Liver (tissue), 9 donors: ENCODE measurements around the gene LYSMD2. TPM values are rescaled to one million over a fixed set of nuclear protein-coding genes. Genes with fewer than 3 reads are reported as not detected.

Experiments
- DNase-seq: peaks from one replicate; pipeline ENCODE4 v3.0.0-alpha.2; 2017; ENCODE audit warnings: low spot score
- H3K27ac ChIP-seq, 2 donors: one replicate each; pipeline ENCODE4 v1.7.0; 2013; ENCODE audit warnings: inconsistent platforms in 2 of 2, low read length in 2 of 2, control low read depth in 1 of 2, low read depth in 1 of 2, mild to moderate bottlenecking in 1 of 2
- H3K27me3 ChIP-seq, 4 donors: one replicate each; pipeline versions ENCODE4 v1.6.1 to v1.7.0; 2013; ENCODE audit warnings: low read length in 3 of 4, inconsistent platforms in 1 of 4, mild to moderate bottlenecking in 1 of 4, moderate library complexity in 1 of 4; ENCODE audit not compliant: control insufficient read depth in 4 of 4, insufficient read depth in 4 of 4
- H3K36me3 ChIP-seq, 4 donors: one replicate each; pipeline versions ENCODE4 v1.6.1 to v1.7.0; 2013; ENCODE audit warnings: low read length in 3 of 4, mild to moderate bottlenecking in 3 of 4, low read depth in 1 of 4, moderate library complexity in 1 of 4; ENCODE audit not compliant: control insufficient read depth in 4 of 4, insufficient read depth in 3 of 4
- H3K4me1 ChIP-seq, 4 donors: one replicate each; pipeline versions ENCODE4 v1.6.1 to v1.7.0; 2013; ENCODE audit warnings: low read length in 3 of 4, mild to moderate bottlenecking in 3 of 4, moderate library complexity in 1 of 4; ENCODE audit not compliant: control insufficient read depth in 4 of 4, insufficient read depth in 4 of 4
- H3K4me3 ChIP-seq, 3 donors: one replicate each; pipeline versions ENCODE4 v1.6.1 to v1.7.0; 2013; ENCODE audit warnings: low read length in 3 of 3, control low read depth in 1 of 3, low read depth in 1 of 3, mild to moderate bottlenecking in 1 of 3
- H3K9ac ChIP-seq, 2 donors: one replicate each; pipeline ENCODE4 v1.7.0; 2013; ENCODE audit warnings: low read length in 2 of 2, mild to moderate bottlenecking in 2 of 2, moderate library complexity in 2 of 2, control low read depth in 1 of 2, low read depth in 1 of 2
- H3K9me3 ChIP-seq, 4 donors: one replicate each; pipeline versions ENCODE4 v1.6.1 to v1.7.0; 2013; ENCODE audit warnings: low read length in 3 of 4; ENCODE audit not compliant: control insufficient read depth in 4 of 4
- ATF3 ChIP-seq: IDR thresholded peaks from 2 replicates; pipeline ENCODE4 v1.6.1; 2016; ENCODE audit warnings: antibody characterized with exemption
- EGR1 ChIP-seq, 2 donors: IDR thresholded peaks; 2 replicates each; pipeline ENCODE4 v1.6.1; 2016 to 2018; ENCODE audit warnings: antibody characterized with exemption in 2 of 2, low read depth in 2 of 2
- FOXA1 ChIP-seq: IDR thresholded peaks from 2 replicates; pipeline ENCODE4 v1.6.1; 2016; ENCODE audit warnings: antibody characterized with exemption
- GABPA ChIP-seq, 2 donors: IDR thresholded peaks in 1 of 2; conservative IDR thresholded peaks in 1 of 2; 2 replicates each; pipeline ENCODE4 v1.6.1; 2016; ENCODE audit warnings: antibody characterized with exemption in 2 of 2, mild to moderate bottlenecking in 1 of 2, moderate library complexity in 1 of 2
- HNF4G ChIP-seq: IDR thresholded peaks from 2 replicates; pipeline ENCODE4 v1.6.1; 2016; ENCODE audit warnings: antibody characterized with exemption
- JUND ChIP-seq, 2 donors: IDR thresholded peaks; 2 replicates each; pipeline ENCODE4 v1.6.1; 2016; ENCODE audit warnings: antibody characterized with exemption in 2 of 2
- RAD21 ChIP-seq, 2 donors: IDR thresholded peaks; 2 replicates each; pipeline ENCODE4 v1.6.1; 2016; ENCODE audit warnings: antibody characterized with exemption in 2 of 2, mild to moderate bottlenecking in 2 of 2
- REST ChIP-seq: IDR thresholded peaks from 2 replicates; pipeline ENCODE4 v1.6.1; 2016; ENCODE audit warnings: antibody characterized with exemption, mild to moderate bottlenecking
- RXRA ChIP-seq, 2 donors: IDR thresholded peaks; 2 replicates each; pipeline ENCODE4 v1.6.1; 2017 to 2018; ENCODE audit warnings: antibody characterized with exemption in 2 of 2, mild to moderate bottlenecking in 1 of 2
- SP1 ChIP-seq: IDR thresholded peaks from 2 replicates; pipeline ENCODE4 v1.6.1; 2018; ENCODE audit warnings: antibody characterized with exemption, mild to moderate bottlenecking
- TAF1 ChIP-seq: conservative IDR thresholded peaks from 2 replicates; pipeline ENCODE4 v1.6.1; 2016; ENCODE audit warnings: antibody characterized with exemption, mild to moderate bottlenecking
- ZBTB33 ChIP-seq: IDR thresholded peaks from 2 replicates; pipeline ENCODE4 v1.6.1; 2016; ENCODE audit warnings: antibody characterized with exemption
- WGBS: extraction: QIAGEN DNeasy Blood & Tissue Kit; methylation state at CpG from one replicate; pipeline ENCODE4 v1.1.7; 2013; 5-methylcytosine and 5-hydroxymethylcytosine counted together
- polyA plus RNA-seq, 2 donors: library from polyadenylated mRNA; stranded (reverse) in 1 of 2; unstranded in 1 of 2; fragments of 200-250 nt in 1 of 2; fragments of >200 nt in 1 of 2; fragmentation: Nextera tagmentation in 1 of 2; extraction: Ambion mirVana in 1 of 2; gene quantifications; one replicate each; pipeline versions ENCODE4 v1.2.1 to v1.2.3, GENCODE V29; 2013 to 2015
- total RNA-seq, 2 donors: library from RNA; depleted of rRNA; stranded (reverse); fragments of >200 nt; gene quantifications; one replicate each; pipeline ENCODE4 v1.2.3, GENCODE V29; 2014
- donor health status: healthy.
- donor health status: healthy.
- donor health status: healthy.
- donor health status: healthy.
- donor health status: healthy.

Gene LYSMD2
- total and polyA plus RNA-seq, 4 donors = 5.2 to 9.4 (median 6.5) TPM

- 8% methylated on average over 38 of the region's 38 CpGs for WGBS
- H3K27ac ChIP-seq = no peak within 1 kb of the TSS
- TF ChIP-seq HNF4G = no peak
- TF ChIP-seq REST = peak; percentile 100
- TF ChIP-seq TAF1 = no peak
- H3K4me3 ChIP-seq = no peak within 1 kb of the TSS
- no peaks in the 10 kb centered on the region for H3K36me3 ChIP-seq
- DNase-seq = peak; percentile 79
- no peak within 1 kb of the TSS for H3K9ac ChIP-seq
- peaks cover 0 to 5% (median 0%) of the 10 kb centered on the region in 4 donors for H3K4me1 ChIP-seq
- H3K9me3 ChIP-seq = peaks cover 0 to 1% (median 0%) of the 10 kb centered on the region in 4 donors
- peaks cover 0 to 6% (median 3%) of the 10 kb centered on the region in 4 donors for H3K27me3 ChIP-seq
These were observed 56.0 kb downstream of the LYSMD2 start, which contains the start of gene SCG3 for GRCh38 chr15:51681303-51681963. TSS of gene SCG3 (plus strand) at chr15:51681503. CDS start at chr15:51681756, 253 bp downstream.

- Histone ChIP-seq H3K27me3 (peaks cover 0 to 4% (median 3%) of the 10 kb centered on the region in 4 donors), H3K4me1 (peaks cover 0 to 5% (median 0%) of the 10 kb centered on the region in 4 donors), H3K36me3 (no peaks in the 10 kb centered on the region), H3K27ac (no peak overlapping the region), H3K9ac (no peak overlapping the region), H3K9me3 (peaks cover 0 to 1% (median 0%) of the 10 kb centered on the region in 4 donors), H3K4me3 (no peak overlapping the region)
- DNase-seq = no peak
- 46% methylated on average over 2 of the region's 2 CpGs for WGBS
- no peak for TF ChIP-seq EGR1 (IDR thresholded peaks at IDR 0.05; ENCODE audit: low read depth in 2 of 2)
- TF ChIP-seq JUND (IDR thresholded peaks at IDR 0.05) = no peak
- no peak for TF ChIP-seq SP1
- TF ChIP-seq RXRA (IDR thresholded peaks at IDR 0.05) = no peak
- TF ChIP-seq RAD21 (IDR thresholded peaks at IDR 0.05) = no peak
These were observed 57.1 kb downstream of the LYSMD2 start for GRCh38 chr15:51680321-51680720.

- peaks cover 0 to 1% (median 0%) of the 10 kb centered on the region in 4 donors for H3K9me3 ChIP-seq
- H3K27ac ChIP-seq = no peak overlapping the region
- no peak for DNase-seq
- H3K9ac ChIP-seq = no peak overlapping the region
- 61% methylated on average over 2 of the region's 2 CpGs for WGBS
- H3K4me1 ChIP-seq = peaks cover 0 to 5% (median 0%) of the 10 kb centered on the region in 4 donors
- H3K27me3 ChIP-seq = peaks cover 0 to 4% (median 1%) of the 10 kb centered on the region in 4 donors
- no peak overlapping the region for H3K4me3 ChIP-seq
- TF ChIP-seq GABPA (IDR thresholded peaks at IDR 0.05 in 1 of 2, conservative IDR thresholded peaks at IDR 0.05 in 1 of 2) (no peak), TAF1 (no peak), JUND (IDR thresholded peaks at IDR 0.05) (no peak), ZBTB33 (no peak), EGR1 (IDR thresholded peaks at IDR 0.05; ENCODE audit: low read depth in 2 of 2) (no peak), FOXA1 (no peak), ATF3 (no peak)
- H3K36me3 ChIP-seq = no peaks in the 10 kb centered on the region
These were observed 59.4 kb downstream of the LYSMD2 start for GRCh38 chr15:51678096-51678495.
